Lower lobe of right lung (tissue), 2 donors: ENCODE data around the gene HS3ST2. TPM values are rescaled to one million over a fixed set of nuclear protein-coding genes. Genes with fewer than 3 reads are reported as not detected.

Experiments
- ATAC-seq, 2 donors: fragments of 200-7000 bp; cut with Tn5 transposase; one replicate each; pipeline ENCODE4 v1.9.1; 2020 to 2022; ENCODE audit warnings: mild to moderate bottlenecking in 2 of 2, moderate library complexity in 2 of 2
- DNase-seq: peaks from one replicate; pipeline ENCODE4 v3.0.0-alpha.2; 2020
- H3K27ac ChIP-seq: fragments of 200-600 bp; one replicate; pipeline ENCODE4 v1.8.0; 2022
- H3K27me3 ChIP-seq: fragments of 200-600 bp; one replicate; pipeline ENCODE4 v1.8.0; 2022; ENCODE audit warnings: low read depth
- H3K36me3 ChIP-seq: fragments of 200-600 bp; one replicate; pipeline ENCODE4 v1.8.0; 2022; ENCODE audit warnings: mild to moderate bottlenecking
- H3K4me1 ChIP-seq: fragments of 200-600 bp; one replicate; pipeline ENCODE4 v1.8.0; 2022
- H3K4me3 ChIP-seq: fragments of 200-600 bp; one replicate; pipeline ENCODE4 v1.8.0; 2022; ENCODE audit warnings: mild to moderate bottlenecking
- H3K9me3 ChIP-seq: fragments of 200-600 bp; one replicate; pipeline ENCODE4 v1.8.0; 2022
- intact Hi-C: fragments of 100-400 bp; cut with DNase I; formaldehyde crosslinking; loops from one replicate; pipeline ENCODE4 v1.11.0; 2022
- total RNA-seq: library from RNA; stranded (reverse); fragmentation: NEBNext Ultra II Directional; extraction: Animal tissue kit (Norgen Biotek cat#: 25700); gene quantifications from one replicate; pipeline ENCODE4 v1.2.1, GENCODE V29; 2021
- TF ChIP-seq, protein P1 (sequence below): fragments of 200-600 bp; IDR thresholded peaks from one replicate; pipeline ENCODE4 v1.8.0; 2022; ENCODE audit warnings: antibody characterized with exemption, mild to moderate bottlenecking
- donor health status: DM: no; HTN: yes; CAD: no; lungs with severe emphysema.

The HS3ST2 gene
- total RNA-seq, 1 donor from 2014 or later: 4.8 TPM

GRCh38 chr16:22878955-22879354, 65.0 kb downstream of the HS3ST2 start:
- TF ChIP-seq, protein P1, sequence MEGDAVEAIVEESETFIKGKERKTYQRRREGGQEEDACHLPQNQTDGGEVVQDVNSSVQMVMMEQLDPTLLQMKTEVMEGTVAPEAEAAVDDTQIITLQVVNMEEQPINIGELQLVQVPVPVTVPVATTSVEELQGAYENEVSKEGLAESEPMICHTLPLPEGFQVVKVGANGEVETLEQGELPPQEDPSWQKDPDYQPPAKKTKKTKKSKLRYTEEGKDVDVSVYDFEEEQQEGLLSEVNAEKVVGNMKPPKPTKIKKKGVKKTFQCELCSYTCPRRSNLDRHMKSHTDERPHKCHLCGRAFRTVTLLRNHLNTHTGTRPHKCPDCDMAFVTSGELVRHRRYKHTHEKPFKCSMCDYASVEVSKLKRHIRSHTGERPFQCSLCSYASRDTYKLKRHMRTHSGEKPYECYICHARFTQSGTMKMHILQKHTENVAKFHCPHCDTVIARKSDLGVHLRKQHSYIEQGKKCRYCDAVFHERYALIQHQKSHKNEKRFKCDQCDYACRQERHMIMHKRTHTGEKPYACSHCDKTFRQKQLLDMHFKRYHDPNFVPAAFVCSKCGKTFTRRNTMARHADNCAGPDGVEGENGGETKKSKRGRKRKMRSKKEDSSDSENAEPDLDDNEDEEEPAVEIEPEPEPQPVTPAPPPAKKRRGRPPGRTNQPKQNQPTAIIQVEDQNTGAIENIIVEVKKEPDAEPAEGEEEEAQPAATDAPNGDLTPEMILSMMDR: no peak
- Histone ChIP-seq H3K27me3 (no peaks in the 10 kb centered on the region), H3K36me3 (no peaks in the 10 kb centered on the region), H3K27ac (no peak overlapping the region), H3K4me3 (no peak overlapping the region), H3K9me3 (no peaks in the 10 kb centered on the region), H3K4me1 (no peaks in the 10 kb centered on the region)
- ATAC-seq (no peak), DNase-seq (no peak)
- intact Hi-C loops: no loop called here

DNA sequence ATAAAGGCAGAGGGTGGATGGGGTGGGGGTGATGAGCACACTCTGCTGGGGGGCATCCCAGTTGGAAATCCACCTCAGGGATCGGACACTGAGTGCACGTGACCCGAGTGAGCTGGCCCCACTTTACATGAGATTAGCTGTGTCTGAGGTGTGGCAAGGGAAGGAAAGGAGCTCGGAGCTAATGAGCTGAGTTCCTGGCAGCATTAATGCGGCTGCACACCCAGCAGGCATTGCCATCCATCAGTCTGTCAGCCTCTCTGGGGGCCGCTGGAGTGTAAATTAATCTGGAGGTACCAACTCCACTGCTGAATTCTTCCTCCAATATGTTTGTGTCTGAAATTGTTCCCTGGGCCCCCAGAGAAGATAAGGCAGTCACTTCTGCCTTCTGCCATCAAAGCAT, 65.5 kb downstream of the HS3ST2 start:
- TF ChIP-seq, protein P1: no peak
- no peak overlapping the region for H3K4me3 ChIP-seq
- H3K27ac ChIP-seq: no peak overlapping the region
- H3K9me3 ChIP-seq: no peaks in the 10 kb centered on the region
- H3K27me3 ChIP-seq: no peaks in the 10 kb centered on the region
- no peaks in the 10 kb centered on the region for H3K4me1 ChIP-seq
- H3K36me3 ChIP-seq: no peaks in the 10 kb centered on the region
- no peak for ATAC-seq
- intact Hi-C loops: no loop called here
- DNase-seq: no peak

DNA sequence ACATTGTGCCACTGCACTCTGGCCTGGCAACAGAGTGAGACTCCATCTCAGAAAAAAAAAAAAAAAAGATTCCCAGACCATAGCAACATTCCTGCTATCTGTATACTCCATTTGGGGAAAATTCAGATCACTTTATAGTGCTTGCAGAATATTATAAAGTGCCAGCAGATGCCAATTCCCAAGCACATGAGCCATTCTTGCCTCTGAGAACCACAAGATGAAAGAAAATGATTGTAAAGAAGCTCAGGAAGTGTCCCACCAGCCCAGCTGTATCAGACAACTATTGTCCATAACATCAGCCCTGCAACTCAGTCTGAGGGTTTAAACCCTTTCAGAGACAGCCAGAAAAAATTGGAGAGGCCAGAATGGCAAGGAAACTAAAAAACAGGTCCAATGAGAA, 69.0 kb downstream of the HS3ST2 start:
- H3K36me3 ChIP-seq: no peaks in the 10 kb centered on the region
- no peak overlapping the region for H3K27ac ChIP-seq
- no peaks in the 10 kb centered on the region for H3K9me3 ChIP-seq
- no peak for DNase-seq
- H3K4me1 ChIP-seq: no peaks in the 10 kb centered on the region
- H3K27me3 ChIP-seq: no peaks in the 10 kb centered on the region
- no peak for ATAC-seq
- TF ChIP-seq, protein P1: no peak
- intact Hi-C loops: no loop called here
- no peak overlapping the region for H3K4me3 ChIP-seq

GRCh38 chr16:22885951-22886350, 72.0 kb downstream of the HS3ST2 start:
- TF ChIP-seq, protein P1: no peak
- H3K27me3 ChIP-seq: no peaks in the 10 kb centered on the region
- ATAC-seq: no peak
- no peaks in the 10 kb centered on the region for H3K4me1 ChIP-seq
- no peak overlapping the region for H3K27ac ChIP-seq
- H3K36me3 ChIP-seq: no peaks in the 10 kb centered on the region
- H3K4me3 ChIP-seq: no peak overlapping the region
- intact Hi-C loops: no loop called here
- H3K9me3 ChIP-seq: no peaks in the 10 kb centered on the region
- DNase-seq: no peak

- Histone ChIP-seq H3K9me3 (no peaks in the 10 kb centered on the region), H3K36me3 (no peaks in the 10 kb centered on the region), H3K4me1 (no peaks in the 10 kb centered on the region), H3K27me3 (no peaks in the 10 kb centered on the region), H3K4me3 (no peak overlapping the region), H3K27ac (no peak overlapping the region)
- TF ChIP-seq, protein P1: no peak
- intact Hi-C loops: no loop called here
- no peak for ATAC-seq
- DNase-seq: no peak
Measured at GRCh38 chr16:22886927-22887326, 73.0 kb downstream of the HS3ST2 start.

DNA sequence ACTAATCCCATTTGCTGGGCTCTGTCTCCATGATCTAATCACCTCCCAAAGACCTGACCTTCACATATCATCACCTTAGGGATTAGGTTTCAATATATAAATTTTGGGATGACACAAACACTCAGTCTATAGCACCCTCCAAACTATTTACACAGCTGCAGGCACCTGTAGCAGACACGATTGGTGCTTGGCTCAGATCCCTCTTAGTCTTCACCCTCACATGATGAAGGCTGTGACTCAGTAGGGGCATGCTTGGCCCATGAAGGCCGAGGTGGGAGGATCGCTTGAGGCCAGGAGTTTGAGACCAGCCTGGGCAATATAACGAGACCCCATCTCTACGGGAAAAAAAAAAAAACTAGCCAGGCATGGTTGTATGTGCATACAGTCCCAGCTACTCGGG, 73.5 kb downstream of the HS3ST2 start:
- no peak for DNase-seq
- TF ChIP-seq, protein P1: no peak

More for the DNA sequence above, 73.5 kb downstream of the HS3ST2 start:
- no peak overlapping the region for H3K27ac ChIP-seq
- H3K4me1 ChIP-seq: no peaks in the 10 kb centered on the region
- no peak for ATAC-seq
- H3K36me3 ChIP-seq: no peaks in the 10 kb centered on the region
- no peaks in the 10 kb centered on the region for H3K9me3 ChIP-seq
- no peak overlapping the region for H3K4me3 ChIP-seq
- H3K27me3 ChIP-seq: no peaks in the 10 kb centered on the region
- intact Hi-C loops: no loop called here
